ENCODE results near the gene MFRP.

GRCh38 chr11:119372260-119373058, 26.0 kb upstream of the MFRP start:
- TF ChIP-seq CTCF (IDR thresholded peaks at IDR 0.05), result no peak
- TF ChIP-seq POLR2AphosphoS5 (IDR thresholded peaks at IDR 0.05; ENCODE audit: low read depth, low read length), result no peak
- no peak for TF ChIP-seq TAF1 (IDR thresholded peaks at IDR 0.05; ENCODE audit: borderline replicate concordance, low read depth, low read length)
- no peak for TF ChIP-seq PBX3 (IDR thresholded peaks at IDR 0.05)
- no peak for TF ChIP-seq EP300 (IDR thresholded peaks at IDR 0.05; ENCODE audit: borderline replicate concordance in 1 of 2, low read depth in 1 of 2, low read length in 1 of 2)
- TF ChIP-seq USF1 (IDR thresholded peaks at IDR 0.05; ENCODE audit: borderline replicate concordance, low read depth), result no peak
- TF ChIP-seq FOXJ3 (CRISPR knock-in tag; IDR thresholded peaks at IDR 0.05), result no peak
- TF ChIP-seq CHD2 (IDR thresholded peaks at IDR 0.05; ENCODE audit: low read length, partially characterized antibody), result no peak
- no peak for TF ChIP-seq SIN3A (IDR thresholded peaks at IDR 0.05; ENCODE audit: borderline replicate concordance, low read depth, low read length)
- TF ChIP-seq GABPA (IDR thresholded peaks at IDR 0.05; ENCODE audit: low read depth), result no peak
